Ramos (cell line): ENCODE data around the gene PJVK.
"Not testable (repeated sequence)": the region's sequence is repeated elsewhere in the genome, so short reads cannot be mapped to it uniquely, and the experiment has no call there.

Experiments
- in situ Hi-C: fragments of 300-500 bp; cut with MboI; formaldehyde crosslinking; loops from one replicate; pipeline ENCODE4 v1.14.3; 2022; ENCODE audit warnings: low sequenced_read_pairs; ENCODE audit not compliant: unreplicated experiment

PJVK gene

GRCh38 chr2:178426388-178426787 is 24.8 kb upstream of the PJVK start:
- in situ Hi-C loops, result no loop called here

GRCh38 chr2:178427458-178427857 is 23.7 kb upstream of the PJVK start:
- in situ Hi-C loops, result no loop called here

GRCh38 chr2:178428396-178428806 is 22.8 kb upstream of the PJVK start:
- in situ Hi-C loops, result no loop called here

GRCh38 chr2:178429336-178429735 is 21.8 kb upstream of the PJVK start:
- in situ Hi-C loops, result no loop called here

DNA sequence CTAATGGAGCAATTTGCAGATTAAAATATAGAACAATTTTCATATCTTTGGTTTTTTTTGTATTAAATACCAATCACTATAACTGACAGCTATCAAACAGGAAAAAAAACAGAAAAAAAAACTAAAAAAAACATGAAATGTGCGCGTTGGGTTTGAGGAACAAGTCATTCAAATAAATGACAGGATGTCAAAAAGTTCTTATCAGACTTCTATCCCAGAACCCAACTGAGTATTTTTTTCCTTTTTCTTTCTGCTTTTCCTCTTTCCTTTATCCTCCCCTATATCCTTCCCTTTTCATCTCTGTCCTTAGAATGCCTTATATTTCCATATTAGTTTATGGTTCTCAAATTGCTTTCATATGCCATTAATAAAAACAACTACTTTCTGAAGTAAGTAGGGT is 14.5 kb upstream of the PJVK start:
- in situ Hi-C loops, result no loop called here

- in situ Hi-C loops, result no loop called here
Observed at GRCh38 chr2:178441426-178441825, 9.8 kb upstream of the PJVK start.

DNA sequence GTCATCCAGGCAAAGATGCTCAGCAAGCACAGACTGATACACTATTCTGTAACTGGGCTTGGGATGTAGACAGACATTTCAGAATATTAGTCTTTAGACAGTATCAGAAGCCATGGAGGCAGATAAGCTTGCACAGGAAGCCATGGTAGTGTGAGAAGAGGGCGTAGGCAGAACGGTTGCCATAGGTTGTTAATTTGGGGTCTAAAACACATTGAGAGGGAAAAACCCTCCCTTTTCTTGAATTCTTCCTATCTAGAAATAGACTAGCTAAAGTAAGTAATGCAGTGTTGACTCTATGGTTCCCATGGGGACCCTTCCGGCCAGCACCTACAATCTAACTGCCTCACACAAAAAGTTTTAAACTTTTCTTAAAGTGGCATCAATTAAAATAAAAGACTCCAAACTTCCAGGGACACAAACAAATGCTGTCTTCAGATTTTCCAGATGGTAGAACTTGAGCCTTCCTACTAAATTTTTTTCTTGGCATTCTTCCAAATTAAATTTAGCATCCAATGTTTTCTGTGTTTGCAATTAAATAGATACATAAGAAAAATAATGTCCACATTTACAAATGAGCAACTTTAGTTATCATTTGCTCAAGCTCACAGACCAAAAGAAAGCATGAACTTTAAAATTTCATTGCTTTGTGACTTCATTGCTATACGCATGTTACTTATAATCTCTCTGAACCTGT is 2.1 kb upstream of the PJVK start:
- in situ Hi-C loops, result no loop called here

- in situ Hi-C loops, result no loop called here
Observed at GRCh38 chr2:178449700-178450523, 1.3 kb upstream of the PJVK start.

DNA sequence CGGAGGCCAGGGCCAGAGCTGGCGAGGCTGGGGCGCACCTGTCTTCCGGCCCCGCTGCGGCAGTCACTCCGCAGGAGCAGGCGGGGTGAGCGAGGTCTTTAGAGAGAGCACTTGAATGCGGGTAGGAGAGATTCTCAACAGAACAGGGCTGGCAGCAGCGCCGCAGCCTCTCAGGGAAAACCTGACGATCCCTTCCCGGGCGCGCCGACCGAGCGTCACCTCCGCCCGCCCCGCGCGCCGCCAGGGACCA is 729 bp upstream of the PJVK start:
- in situ Hi-C loops, result no loop called here

DNA sequence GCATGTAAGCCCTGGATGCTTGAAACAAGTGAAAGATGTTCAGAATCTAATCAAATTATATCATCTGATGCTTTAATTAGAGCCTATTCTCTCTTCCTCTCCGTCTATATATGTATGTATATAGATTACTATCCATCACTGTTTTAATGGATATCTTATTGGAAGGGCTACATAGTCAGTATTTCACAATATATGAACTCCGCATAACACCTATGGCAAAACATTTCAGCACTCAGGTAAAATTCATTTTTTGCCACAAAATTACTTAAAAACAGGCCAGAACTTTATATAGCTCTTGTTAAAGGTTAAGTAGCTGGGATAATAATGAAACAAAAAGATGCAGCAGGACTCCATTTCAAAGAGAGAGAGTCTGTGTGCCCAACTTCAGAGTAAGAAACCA is 1.2 kb downstream of the PJVK start:
- in situ Hi-C loops, result no loop called here

GRCh38 chr2:178452870-178453269 is 1.7 kb downstream of the PJVK start:
- in situ Hi-C loops, result no loop called here

- in situ Hi-C loops, result no loop called here
Observed at GRCh38 chr2:178455947-178456346, 4.8 kb downstream of the PJVK start.

GRCh38 chr2:178457390-178457886 is 6.3 kb downstream of the PJVK start:
- in situ Hi-C loops, result no loop called here

DNA sequence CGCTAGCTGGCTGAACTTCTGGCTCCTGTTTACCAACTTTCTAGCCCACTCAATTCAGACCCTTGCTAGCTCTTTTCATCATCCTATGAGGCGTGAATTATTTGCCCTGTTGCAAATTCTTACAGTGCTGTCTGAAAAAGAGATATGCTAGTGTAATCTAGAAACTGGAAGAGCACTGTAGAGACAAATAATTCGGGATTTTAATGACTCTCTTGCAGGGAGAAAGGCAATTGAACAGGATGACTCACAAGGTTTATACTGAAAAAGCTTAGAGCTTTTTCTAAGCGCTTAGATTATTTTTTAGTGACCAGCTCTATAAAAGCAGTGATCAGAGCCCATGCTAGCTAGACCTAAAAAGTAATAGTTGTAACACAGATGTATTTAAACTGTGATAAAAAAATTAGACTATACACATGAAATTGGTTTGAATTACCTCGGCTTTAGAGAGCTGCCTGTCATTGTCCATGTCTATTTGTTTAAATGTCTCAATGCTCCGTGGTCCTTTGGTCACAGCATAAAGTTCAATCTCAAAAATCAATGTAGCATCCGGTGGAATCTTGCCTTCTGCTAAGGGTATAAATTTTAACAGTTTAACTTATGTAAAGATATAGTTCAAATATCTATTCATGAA is 18.2 kb downstream of the PJVK start:
- in situ Hi-C loops, result no loop called here

GRCh38 chr2:178471313-178471712 is 20.1 kb downstream of the PJVK start:
- in situ Hi-C loops, result not testable (repeated sequence)

- in situ Hi-C loops, result no loop called here
Observed at GRCh38 chr2:178473373-178473772, 22.2 kb downstream of the PJVK start.

DNA sequence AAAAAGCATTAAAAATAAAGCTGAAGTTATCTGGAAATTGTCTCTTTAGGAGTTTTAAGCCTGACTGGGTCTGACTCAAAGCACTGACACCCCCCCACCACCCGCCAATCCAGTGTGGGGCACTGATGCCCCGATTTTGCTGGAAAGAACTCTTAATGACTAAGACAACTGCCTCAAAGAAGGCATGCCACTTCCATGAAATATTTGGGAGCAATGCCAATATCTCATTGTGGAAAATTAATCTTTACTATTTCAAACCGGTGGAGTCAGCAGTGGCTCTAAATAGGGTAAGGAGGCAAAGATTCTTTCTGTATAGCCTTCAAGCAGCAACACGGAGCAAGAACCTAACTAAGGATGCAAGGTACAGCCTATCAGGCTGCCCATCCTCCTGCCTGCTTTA is 22.8 kb downstream of the PJVK start:
- in situ Hi-C loops, result no loop called here

- in situ Hi-C loops, result no loop called here
Observed at GRCh38 chr2:178474560-178474959, 23.4 kb downstream of the PJVK start.

- in situ Hi-C loops, result no loop called here
Observed at GRCh38 chr2:178476477-178476876, 25.3 kb downstream of the PJVK start.

DNA sequence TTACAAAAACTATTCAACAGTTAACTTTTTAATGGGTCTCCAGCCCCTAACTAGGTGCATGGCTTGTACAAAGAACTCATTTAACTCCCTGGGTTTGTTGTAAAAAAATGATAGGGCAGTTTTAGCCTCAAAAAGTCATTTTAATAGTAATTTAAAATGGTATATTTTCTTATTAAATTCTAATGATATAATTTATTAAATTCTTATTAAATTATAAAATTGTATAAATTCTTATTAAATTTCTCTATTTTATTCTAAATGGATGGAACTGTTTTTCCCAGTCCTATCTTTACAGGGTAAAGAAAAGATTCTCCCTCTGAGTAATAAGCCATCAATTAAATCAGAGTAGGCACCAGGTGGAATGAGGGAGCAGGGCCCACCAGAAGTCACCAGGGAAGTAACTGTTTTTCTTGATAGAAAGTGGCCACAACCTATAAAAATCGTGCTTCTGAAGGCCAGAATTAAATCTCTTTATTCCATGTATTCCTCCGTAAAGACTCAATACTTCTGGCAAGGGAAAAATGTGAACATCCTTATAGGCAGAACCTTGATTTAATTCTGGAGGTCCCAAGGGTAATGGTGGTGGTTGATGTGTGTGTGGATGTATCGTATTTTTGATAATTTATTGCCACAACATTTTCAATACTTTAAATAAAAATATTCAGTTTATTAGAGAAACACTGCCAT is 26.4 kb downstream of the PJVK start:
- in situ Hi-C loops, result no loop called here

DNA sequence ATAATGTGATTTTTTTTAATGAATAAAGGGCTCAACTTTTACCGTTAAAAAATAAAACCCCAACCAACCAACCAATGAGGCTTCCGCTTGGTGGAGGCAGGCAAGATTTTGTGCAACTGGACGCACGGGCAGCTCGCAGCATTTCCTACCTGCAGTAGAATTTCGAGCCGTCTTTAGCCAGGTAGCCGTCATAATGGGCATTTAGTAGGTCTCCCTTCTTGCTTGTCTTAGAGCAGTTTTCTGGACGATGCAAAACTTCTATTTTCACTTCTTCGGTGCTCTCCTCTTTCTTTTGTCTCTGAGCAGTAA is 26.9 kb downstream of the PJVK start:
- in situ Hi-C loops, result no loop called here
